Loucy (cell line): Measurements from ENCODE around the gene SPEF2.

Experiments used
- EZH2phosphoT487 ChIP-seq: fragments of 200-600 bp; IDR thresholded peaks from 2 replicates; pipeline ENCODE4 v1.6.1; 2018; ENCODE audit warnings: antibody characterized with exemption, mild to moderate bottlenecking, moderate library complexity, borderline replicate concordance
- TF ChIP-seq, protein P1 (sequence below): fragments of 200-600 bp; sonication (generic); conservative IDR thresholded peaks from 2 replicates; pipeline ENCODE4 v1.5.1; 2014; ENCODE audit warnings: mild to moderate bottlenecking, antibody characterized with exemption, low read length

DNA sequence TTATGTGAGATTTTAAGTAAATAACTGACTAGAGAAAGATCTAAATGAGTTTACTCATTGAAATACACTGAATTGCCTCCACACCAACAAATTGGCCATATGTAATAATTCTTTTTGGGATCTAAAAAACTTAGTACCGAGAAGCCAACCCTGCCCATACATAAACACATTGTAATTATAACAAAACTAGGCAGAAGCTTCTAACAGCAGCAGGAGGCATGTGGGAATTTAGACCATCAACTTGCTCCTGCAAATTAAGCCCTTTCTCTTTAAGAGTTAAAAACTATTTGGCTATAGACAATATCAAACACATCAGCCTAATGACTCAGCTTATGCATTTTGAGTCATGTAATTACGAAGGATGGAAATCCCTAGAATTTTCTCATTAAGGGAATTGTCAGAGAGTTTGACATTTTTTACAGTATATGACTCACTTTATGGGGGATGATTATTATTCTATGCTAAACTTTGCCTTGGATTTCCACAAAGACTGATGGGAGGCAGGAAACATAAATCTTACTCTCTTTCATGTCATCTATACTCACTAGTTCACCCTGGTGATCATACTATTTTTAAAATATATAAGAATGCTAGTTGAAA is 240.0 kb downstream of the SPEF2 start:
- TF ChIP-seq, protein P1, sequence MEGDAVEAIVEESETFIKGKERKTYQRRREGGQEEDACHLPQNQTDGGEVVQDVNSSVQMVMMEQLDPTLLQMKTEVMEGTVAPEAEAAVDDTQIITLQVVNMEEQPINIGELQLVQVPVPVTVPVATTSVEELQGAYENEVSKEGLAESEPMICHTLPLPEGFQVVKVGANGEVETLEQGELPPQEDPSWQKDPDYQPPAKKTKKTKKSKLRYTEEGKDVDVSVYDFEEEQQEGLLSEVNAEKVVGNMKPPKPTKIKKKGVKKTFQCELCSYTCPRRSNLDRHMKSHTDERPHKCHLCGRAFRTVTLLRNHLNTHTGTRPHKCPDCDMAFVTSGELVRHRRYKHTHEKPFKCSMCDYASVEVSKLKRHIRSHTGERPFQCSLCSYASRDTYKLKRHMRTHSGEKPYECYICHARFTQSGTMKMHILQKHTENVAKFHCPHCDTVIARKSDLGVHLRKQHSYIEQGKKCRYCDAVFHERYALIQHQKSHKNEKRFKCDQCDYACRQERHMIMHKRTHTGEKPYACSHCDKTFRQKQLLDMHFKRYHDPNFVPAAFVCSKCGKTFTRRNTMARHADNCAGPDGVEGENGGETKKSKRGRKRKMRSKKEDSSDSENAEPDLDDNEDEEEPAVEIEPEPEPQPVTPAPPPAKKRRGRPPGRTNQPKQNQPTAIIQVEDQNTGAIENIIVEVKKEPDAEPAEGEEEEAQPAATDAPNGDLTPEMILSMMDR = no peak
- TF ChIP-seq EZH2phosphoT487 = no peak
